ENCODE data around the gene MAGEH1.
A peak's percentile ranks its signal among the peaks of the same experiment; 100 is the strongest.
"Not testable (repeated sequence)": the region's sequence is repeated elsewhere in the genome, so short reads cannot be mapped to it uniquely, and the experiment has no call there.

Gene MAGEH1

GRCh38 chrX:55451626-55451989 is 319 bp upstream of the MAGEH1 start:
- H4K5ac ChIP-seq (ENCODE audit: low read length) = no peak overlapping the region
- H3K18ac ChIP-seq (ENCODE audit: low read length) = no peak overlapping the region
- H3K36me3 ChIP-seq (ENCODE audit: control insufficient read depth, insufficient read depth, low read length) = no peaks in the 10 kb centered on the region
- H3K56ac ChIP-seq (ENCODE audit: low read length) = peak overlapping the region; percentile 56
- H3K27me3 ChIP-seq (ENCODE audit: insufficient read depth, low read length, poor library complexity) = no peaks in the 10 kb centered on the region
- H3K4me3 ChIP-seq (ENCODE audit: low read length) = no peak overlapping the region
- H2AK5ac ChIP-seq (ENCODE audit: low read length) = no peak overlapping the region
- no peak overlapping the region for H4K8ac ChIP-seq (ENCODE audit: low read depth, low read length)
- H3K4ac ChIP-seq (ENCODE audit: low read depth, low read length) = no peak overlapping the region
- no peak overlapping the region for H2BK5ac ChIP-seq (ENCODE audit: low read length)
- no peaks in the 10 kb centered on the region for H3K79me1 ChIP-seq (ENCODE audit: low read length)
- H2BK120ac ChIP-seq (ENCODE audit: low read depth, low read length) = no peak overlapping the region
- H3K4me1 ChIP-seq (ENCODE audit: control insufficient read depth, low read depth, low read length) = no peaks in the 10 kb centered on the region
- H3K4me2 ChIP-seq (ENCODE audit: low read length) = peak overlapping the region; percentile 40
- H3K9ac ChIP-seq (ENCODE audit: low read length) = peak overlapping the region; percentile 50
- no peak overlapping the region for H2BK15ac ChIP-seq (replicated peaks; ENCODE audit: low read depth)
- H3K79me2 ChIP-seq (ENCODE audit: control insufficient read depth, insufficient read depth, low read length) = no peaks in the 10 kb centered on the region
- no CpG with 5 or more reads among the region's 11 CpGs for WGBS (ENCODE audit: extremely low coverage, insufficient coverage, low lambda C conversion rate)
- H3K23ac ChIP-seq (ENCODE audit: low read length) = no peak overlapping the region
- DNase-seq = no peak
- no peak overlapping the region for H3K27ac ChIP-seq (ENCODE audit: low read depth, low read length)

- H3K23ac ChIP-seq (ENCODE audit: low read length) = no peak overlapping the region
- no peak overlapping the region for H4K5ac ChIP-seq (ENCODE audit: low read length)
- no peaks in the 10 kb centered on the region for H3K27me3 ChIP-seq (ENCODE audit: insufficient read depth, low read length, poor library complexity)
- no peaks in the 10 kb centered on the region for H3K79me2 ChIP-seq (ENCODE audit: control insufficient read depth, insufficient read depth, low read length)
- WGBS (ENCODE audit: extremely low coverage, insufficient coverage, low lambda C conversion rate) = no CpG with 5 or more reads among the region's 9 CpGs
- H4K8ac ChIP-seq (ENCODE audit: low read depth, low read length) = no peak overlapping the region
- H3K36me3 ChIP-seq (ENCODE audit: control insufficient read depth, insufficient read depth, low read length) = no peaks in the 10 kb centered on the region
- H3K4ac ChIP-seq (ENCODE audit: low read depth, low read length) = no peak overlapping the region
- no peak overlapping the region for H2BK5ac ChIP-seq (ENCODE audit: low read length)
- H3K9ac ChIP-seq (ENCODE audit: low read length) = peak overlapping the region; percentile 74
- H2BK120ac ChIP-seq (ENCODE audit: low read depth, low read length) = no peak overlapping the region
- no peak overlapping the region for H3K27ac ChIP-seq (ENCODE audit: low read depth, low read length)
- H2BK15ac ChIP-seq (replicated peaks; ENCODE audit: low read depth) = no peak overlapping the region
- H3K4me1 ChIP-seq (ENCODE audit: control insufficient read depth, low read depth, low read length) = no peaks in the 10 kb centered on the region
- peak overlapping the region; percentile 70 for H3K4me3 ChIP-seq (ENCODE audit: low read length)
- DNase-seq = no peak
- no peak overlapping the region for H3K18ac ChIP-seq (ENCODE audit: low read length)
- H3K79me1 ChIP-seq (ENCODE audit: low read length) = no peaks in the 10 kb centered on the region
- H3K4me2 ChIP-seq (ENCODE audit: low read length) = peak overlapping the region; percentile 44
- no peak overlapping the region for H2AK5ac ChIP-seq (ENCODE audit: low read length)
- H3K56ac ChIP-seq (ENCODE audit: low read length) = peak overlapping the region; percentile 85
These were observed 852 bp downstream of the MAGEH1 start for GRCh38 chrX:55452833-55453124.

DNA sequence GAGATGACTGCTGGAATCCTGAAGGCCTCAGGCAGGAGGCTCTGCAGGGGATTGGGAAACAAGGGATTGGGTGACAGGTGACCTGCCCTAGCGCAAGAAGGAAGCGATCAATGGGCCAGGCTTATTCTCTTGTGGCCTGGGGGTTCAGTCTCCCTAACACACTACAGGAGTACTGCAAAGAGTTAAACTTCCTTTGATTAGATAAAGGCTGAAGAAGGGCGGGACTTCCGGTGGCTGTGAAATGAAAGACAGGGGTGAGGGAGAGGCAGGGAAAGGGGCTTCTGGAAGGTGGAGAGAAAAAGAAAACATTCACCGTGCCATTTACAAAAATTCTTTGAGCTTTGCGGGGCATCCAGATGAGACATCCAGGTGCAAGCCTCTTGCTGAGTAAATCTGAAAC is 3.8 kb downstream of the MAGEH1 start:
- not testable (repeated sequence) for H2AK5ac ChIP-seq (ENCODE audit: low read length); H4K5ac ChIP-seq (ENCODE audit: low read length); H3K4me3 ChIP-seq (ENCODE audit: low read length); DNase-seq; H3K27me3 ChIP-seq (ENCODE audit: insufficient read depth, low read length, poor library complexity); H3K4me2 ChIP-seq (ENCODE audit: low read length); H3K56ac ChIP-seq (ENCODE audit: low read length); H3K18ac ChIP-seq (ENCODE audit: low read length); H3K9ac ChIP-seq (ENCODE audit: low read length); H3K79me1 ChIP-seq (ENCODE audit: low read length); H3K4ac ChIP-seq (ENCODE audit: low read depth, low read length); H2BK15ac ChIP-seq (replicated peaks; ENCODE audit: low read depth); H3K4me1 ChIP-seq (ENCODE audit: control insufficient read depth, low read depth, low read length); H3K27ac ChIP-seq (ENCODE audit: low read depth, low read length); H3K79me2 ChIP-seq (ENCODE audit: control insufficient read depth, insufficient read depth, low read length); H3K23ac ChIP-seq (ENCODE audit: low read length); H3K36me3 ChIP-seq (ENCODE audit: control insufficient read depth, insufficient read depth, low read length); H2BK5ac ChIP-seq (ENCODE audit: low read length); H4K8ac ChIP-seq (ENCODE audit: low read depth, low read length); H2BK120ac ChIP-seq (ENCODE audit: low read depth, low read length)
- no CpG with 5 or more reads among the region's 6 CpGs for WGBS (ENCODE audit: extremely low coverage, insufficient coverage, low lambda C conversion rate)

- not testable (repeated sequence) for H4K8ac ChIP-seq (ENCODE audit: low read depth, low read length); H3K56ac ChIP-seq (ENCODE audit: low read length); H3K9ac ChIP-seq (ENCODE audit: low read length); H3K79me2 ChIP-seq (ENCODE audit: control insufficient read depth, insufficient read depth, low read length); H3K36me3 ChIP-seq (ENCODE audit: control insufficient read depth, insufficient read depth, low read length); H3K27me3 ChIP-seq (ENCODE audit: insufficient read depth, low read length, poor library complexity); H3K23ac ChIP-seq (ENCODE audit: low read length); H2BK15ac ChIP-seq (replicated peaks; ENCODE audit: low read depth); H2AK5ac ChIP-seq (ENCODE audit: low read length); H3K4me1 ChIP-seq (ENCODE audit: control insufficient read depth, low read depth, low read length); H3K18ac ChIP-seq (ENCODE audit: low read length); H2BK120ac ChIP-seq (ENCODE audit: low read depth, low read length); DNase-seq; H2BK5ac ChIP-seq (ENCODE audit: low read length); H3K4me3 ChIP-seq (ENCODE audit: low read length); H4K5ac ChIP-seq (ENCODE audit: low read length); H3K27ac ChIP-seq (ENCODE audit: low read depth, low read length); H3K4ac ChIP-seq (ENCODE audit: low read depth, low read length); H3K4me2 ChIP-seq (ENCODE audit: low read length); H3K79me1 ChIP-seq (ENCODE audit: low read length)
- no CpG with 5 or more reads among the region's 5 CpGs for WGBS (ENCODE audit: extremely low coverage, insufficient coverage, low lambda C conversion rate)
These were observed 7.5 kb downstream of the MAGEH1 start for GRCh38 chrX:55459426-55459825.

DNA sequence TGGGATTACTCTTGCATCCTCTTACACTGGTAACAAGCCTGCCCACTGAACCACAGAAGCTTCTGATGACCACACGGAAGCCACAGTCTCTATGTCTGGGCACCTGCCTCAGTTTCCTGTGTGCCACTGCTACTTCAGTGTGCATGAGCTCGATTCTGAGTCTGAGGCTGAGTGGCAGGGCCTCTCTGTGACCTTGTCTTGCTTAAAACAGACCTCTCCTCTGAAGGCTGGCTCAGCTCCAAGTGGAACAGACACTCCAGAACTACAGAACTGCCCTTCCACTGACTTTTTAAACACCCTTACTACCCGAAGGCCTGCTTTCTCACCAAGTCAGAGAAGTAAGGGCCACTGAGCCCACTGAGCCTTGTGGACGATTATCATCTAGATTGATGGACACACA is 8.0 kb downstream of the MAGEH1 start:
- H3K27me3 ChIP-seq (ENCODE audit: insufficient read depth, low read length, poor library complexity); H3K4ac ChIP-seq (ENCODE audit: low read depth, low read length); H3K27ac ChIP-seq (ENCODE audit: low read depth, low read length); H2BK120ac ChIP-seq (ENCODE audit: low read depth, low read length); DNase-seq; H3K79me2 ChIP-seq (ENCODE audit: control insufficient read depth, insufficient read depth, low read length); H3K4me3 ChIP-seq (ENCODE audit: low read length); H4K5ac ChIP-seq (ENCODE audit: low read length); H2AK5ac ChIP-seq (ENCODE audit: low read length); H4K8ac ChIP-seq (ENCODE audit: low read depth, low read length); H3K79me1 ChIP-seq (ENCODE audit: low read length); H3K56ac ChIP-seq (ENCODE audit: low read length); H3K23ac ChIP-seq (ENCODE audit: low read length); H3K36me3 ChIP-seq (ENCODE audit: control insufficient read depth, insufficient read depth, low read length); H2BK15ac ChIP-seq (replicated peaks; ENCODE audit: low read depth); H3K18ac ChIP-seq (ENCODE audit: low read length); H3K9ac ChIP-seq (ENCODE audit: low read length); H3K4me2 ChIP-seq (ENCODE audit: low read length); H2BK5ac ChIP-seq (ENCODE audit: low read length); H3K4me1 ChIP-seq (ENCODE audit: control insufficient read depth, low read depth, low read length): not testable (repeated sequence)
- WGBS (ENCODE audit: extremely low coverage, insufficient coverage, low lambda C conversion rate) = no CpG with 5 or more reads among the region's 4 CpGs

DNA sequence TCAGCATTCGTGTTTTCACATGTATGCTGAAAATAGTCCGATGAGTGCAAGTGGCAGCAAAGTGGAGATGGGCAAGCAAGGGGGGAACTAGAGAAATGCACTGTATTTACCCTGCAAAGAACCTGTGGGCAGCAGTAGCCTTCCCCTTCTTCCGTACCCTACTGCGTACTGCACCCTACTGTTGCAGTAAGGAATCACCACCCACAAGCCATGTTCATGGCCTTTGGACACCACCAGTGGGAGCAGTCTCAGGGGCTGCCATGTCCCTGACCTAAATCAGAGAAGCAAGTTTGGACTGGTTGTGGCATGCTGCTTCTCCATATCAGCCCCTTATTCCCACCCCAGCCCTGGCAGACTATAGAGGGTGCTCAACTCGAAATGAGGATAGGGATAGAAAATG is 12.1 kb downstream of the MAGEH1 start:
- H3K18ac ChIP-seq (ENCODE audit: low read length); DNase-seq; H3K4me2 ChIP-seq (ENCODE audit: low read length); H3K36me3 ChIP-seq (ENCODE audit: control insufficient read depth, insufficient read depth, low read length); H3K27ac ChIP-seq (ENCODE audit: low read depth, low read length); H2BK5ac ChIP-seq (ENCODE audit: low read length); H3K23ac ChIP-seq (ENCODE audit: low read length); H3K27me3 ChIP-seq (ENCODE audit: insufficient read depth, low read length, poor library complexity); H3K79me2 ChIP-seq (ENCODE audit: control insufficient read depth, insufficient read depth, low read length); H4K8ac ChIP-seq (ENCODE audit: low read depth, low read length); H2BK15ac ChIP-seq (replicated peaks; ENCODE audit: low read depth); H2AK5ac ChIP-seq (ENCODE audit: low read length); H3K79me1 ChIP-seq (ENCODE audit: low read length); H3K9ac ChIP-seq (ENCODE audit: low read length); H3K4ac ChIP-seq (ENCODE audit: low read depth, low read length); H2BK120ac ChIP-seq (ENCODE audit: low read depth, low read length); H4K5ac ChIP-seq (ENCODE audit: low read length); H3K4me3 ChIP-seq (ENCODE audit: low read length); H3K56ac ChIP-seq (ENCODE audit: low read length); H3K4me1 ChIP-seq (ENCODE audit: control insufficient read depth, low read depth, low read length): not testable (repeated sequence)
- no CpG with 5 or more reads among the region's 5 CpGs for WGBS (ENCODE audit: extremely low coverage, insufficient coverage, low lambda C conversion rate)
